K562 (cell line): Measurements from ENCODE around the gene FAM174B. TPM values are rescaled to one million over a fixed set of nuclear protein-coding genes. Genes with fewer than 3 reads are reported as not detected.

Source experiments
- ATAC-seq: fragments of 200-7000 bp; cut with Tn5 transposase; 3 replicates; pipeline ENCODE4 v1.9.1; 2020; ENCODE audit warnings: moderate library complexity
- BruUV-seq: library from RNA; stranded (reverse); fragments of 400-500 nt; replicated peaks from 2 replicates; lab custom pipeline; 2021; lab: Mats Ljungman, UMichigan
- CTCF ChIA-PET: fragments of 300-600 bp; formaldehyde crosslinking; extraction: SDS; loops from one replicate; lab custom pipeline; 2021; ENCODE audit warnings: low intra/inter-chr PET ratio; lab: Yijun Ruan, JAX
- POLR2A ChIA-PET: fragments of 300-600, 350-650 bp; sonication (Branson Sonifier 250); formaldehyde crosslinking; extraction: SDS; loops from one replicate; lab custom pipeline; 2021; ENCODE audit warnings: antibody characterized with exemption, inconsistent platforms; lab: Yijun Ruan, JAX
- DNase-seq, 4 experiments: peaks; one replicate each; pipeline versions ENCODE4 v3.0.0 to v3.0.0-alpha.2; 2011 to 2018; ENCODE audit warnings: low spot score in 3 of 4, mixed read lengths in 3 of 4; ENCODE audit errors: extremely low read depth in 1 of 4
- FAIRE-seq: peaks from 2 replicates; lab custom pipeline; 2011; peaks lifted over from hg19 to GRCh38; lab: Jason Lieb, UNC
- H2AFZ ChIP-seq: 2 replicates; pipeline ENCODE4 v1.6.0; 2011; ENCODE audit warnings: low read depth, low read length, control low read depth, inconsistent platforms
- H3K27ac ChIP-seq: fragments of 200-600 bp; 3 replicates; pipeline ENCODE4 v1.8.0; 2011; ENCODE audit warnings: low read depth, mild to moderate bottlenecking, control low read depth, inconsistent platforms, low read length, moderate library complexity, mixed read lengths; ENCODE audit errors: extremely low read depth
- H3K27me3 ChIP-seq, 2 experiments: fragments of 300-600 bp in 1 of 2; 2 replicates in 1 of 2; 3 replicates in 1 of 2; pipeline versions ENCODE4 v1.6.0 to v1.8.0; 2011; ENCODE audit warnings: inconsistent platforms in 2 of 2, low read length in 2 of 2, mild to moderate bottlenecking in 1 of 2, mixed read lengths in 1 of 2, moderate library complexity in 1 of 2; ENCODE audit not compliant: control insufficient read depth in 2 of 2, insufficient read depth in 2 of 2
- H3K36me3 ChIP-seq: fragments of 300-600 bp; 3 replicates; pipeline ENCODE4 v1.8.0; 2011; ENCODE audit warnings: mild to moderate bottlenecking, low read length, inconsistent platforms; ENCODE audit not compliant: control insufficient read depth, insufficient read depth
- H3K4me1 ChIP-seq, 2 experiments: fragments of 200-600 bp in 1 of 2; replicated peaks in 1 of 2; 2 replicates in 1 of 2; 3 replicates in 1 of 2; pipeline versions ENCODE4 v1.5.1 to v1.8.0; 2011; ENCODE audit warnings: inconsistent platforms in 2 of 2, low read length in 2 of 2, mild to moderate bottlenecking in 1 of 2, mixed read lengths in 1 of 2, moderate library complexity in 1 of 2; ENCODE audit not compliant: control insufficient read depth in 2 of 2, insufficient read depth in 2 of 2
- H3K4me2 ChIP-seq: 2 replicates; pipeline ENCODE4 v1.6.1; 2011; ENCODE audit warnings: low read length, control low read depth, inconsistent platforms, mixed read lengths; ENCODE audit not compliant: insufficient read depth
- H3K4me3 ChIP-seq: fragments of 200-600 bp; sonication (generic), shearing (Covaris generic); 2 replicates; pipeline ENCODE4 v1.5.1; 2016; ENCODE audit warnings: control low read depth, inconsistent platforms
- H3K79me2 ChIP-seq: fragments of 200-600 bp; 3 replicates; pipeline ENCODE4 v1.8.0; 2011; ENCODE audit warnings: low read length, inconsistent platforms; ENCODE audit not compliant: control insufficient read depth, insufficient read depth
- H3K9ac ChIP-seq, 2 experiments: 2 replicates each; pipeline versions ENCODE4 v1.6.0 to v1.6.1; 2011; ENCODE audit warnings: low read depth in 2 of 2, low read length in 2 of 2, control low read depth in 1 of 2, inconsistent platforms in 1 of 2, mild to moderate bottlenecking in 1 of 2, mixed read lengths in 1 of 2; ENCODE audit not compliant: insufficient read depth in 1 of 2
- H3K9me1 ChIP-seq: one replicate; pipeline ENCODE4 v1.6.0; 2011; ENCODE audit warnings: inconsistent platforms, mild to moderate bottlenecking, low read length, moderate library complexity; ENCODE audit not compliant: control insufficient read depth, insufficient read depth
- H3K9me3 ChIP-seq: replicated peaks from 2 replicates; pipeline ENCODE4 v1.5.1; 2011; ENCODE audit warnings: low read depth, low read length, inconsistent platforms; ENCODE audit not compliant: control insufficient read depth, insufficient read depth
- H4K20me1 ChIP-seq: replicated peaks from 2 replicates; pipeline ENCODE4 v1.6.1; 2011; ENCODE audit warnings: low read length, inconsistent platforms, mixed read lengths; ENCODE audit not compliant: control insufficient read depth, insufficient read depth
- CBX2 ChIP-seq: fragments of 200-600 bp; sonication (generic); IDR thresholded peaks from one replicate; pipeline ENCODE4 v1.6.1; 2012; ENCODE audit warnings: mild to moderate bottlenecking, low read length, inconsistent platforms; ENCODE audit not compliant: insufficient read depth, poor library complexity, severe bottlenecking
- HNRNPK ChIP-seq: fragments of 200-400 bp; formaldehyde crosslinking; IDR thresholded peaks from one replicate; pipeline ENCODE4 v1.6.1; 2018; ENCODE audit warnings: mild to moderate bottlenecking, low read depth, low read length; ENCODE audit not compliant: poor library complexity, severe bottlenecking
- HOXB6 ChIP-seq: fragments of 250-450 bp; sonication (Bioruptor Pico); IDR thresholded peaks from 2 replicates; pipeline ENCODE4 v1.5.1; 2022; ENCODE audit warnings: mild to moderate bottlenecking, borderline replicate concordance
- MYBL2 ChIP-seq, 2 experiments: fragments of 450-650 bp in 1 of 2; sonication (generic) in 1 of 2; formaldehyde crosslinking in 1 of 2; IDR thresholded peaks; 2 replicates each; pipeline versions ENCODE4 v1.6.1 to v1.8.1; 2017 to 2022; ENCODE audit warnings: borderline replicate concordance in 1 of 2, inconsistent platforms in 1 of 2, low read depth in 1 of 2, mild to moderate bottlenecking in 1 of 2, missing genetic modification reagents in 1 of 2, moderate library complexity in 1 of 2
- RHOXF2B ChIP-seq: fragments of 250-450 bp; sonication (Bioruptor Pico); conservative IDR thresholded peaks from 2 replicates; pipeline ENCODE4 v1.5.1; 2021
- ZNF232 ChIP-seq: sonication (generic); formaldehyde crosslinking; IDR thresholded peaks from 2 replicates; pipeline ENCODE4 v1.8.0; 2022; ENCODE audit warnings: mild to moderate bottlenecking, missing genetic modification reagents
- WGBS: fragments of 100-300 bp; shearing (Covaris generic); methylation state at CpG from one replicate; pipeline ENCODE4 v1.1.6; 2016; ENCODE audit warnings: low coverage, mixed read lengths; ENCODE audit not compliant: insufficient coverage; ENCODE audit errors: missing lambda C conversion rate; 5-methylcytosine and 5-hydroxymethylcytosine counted together
- in situ Hi-C: fragments of 300-500 bp; cut with MboI; formaldehyde crosslinking; loops from 4 replicates; pipeline ENCODE4 v1.15.0; 2018; ENCODE audit warnings: inconsistent platforms, mixed read lengths
- intact Hi-C: fragments of 100-400 bp; cut with micrococcal nuclease; formaldehyde crosslinking; loops from 2 replicates; pipeline ENCODE4 v1.14.2; 2022
- polyA plus RNA-seq, 8 experiments: library from polyadenylated mRNA; depleted of rRNA in 4 of 8; stranded (reverse) in 5 of 8; unstranded in 3 of 8; fragments of >200 nt; fragmentation: Nextera tagmentation in 2 of 8; fragmentation: Illumina TruSeq in 1 of 8; extraction: Ambion mirVana in 2 of 8; extraction: Trizol in 1 of 8; gene quantifications; 2 replicates each; pipeline versions ENCODE4 v1.2.1 to v1.2.3, GENCODE V29; 2011 to 2014; ENCODE audit warnings: inconsistent platforms in 1 of 8, missing spikeins in 1 of 8
- total RNA-seq, 7 experiments: library from RNA; depleted of rRNA in 6 of 7; stranded (reverse); fragments of >200 nt in 6 of 7; fragmentation: Illumina TruSeq in 2 of 7; extraction: Trizol in 2 of 7; gene quantifications; 2 replicates each; pipeline versions ENCODE4 v1.2.1 to v1.2.3, GENCODE V29; 2011 to 2021; ENCODE audit warnings: low replicate concordance in 1 of 7

Gene FAM174B
- total and polyA plus RNA-seq, 9 of the 15 experiments (the other 6 are each of a cell fraction or from before 2014, with no cell fraction given), result 0.39 to 2.7 (median 1.9) TPM; not detected in 1

GRCh38 chr15:92586966-92587365, 68.6 kb downstream of the FAM174B start (continued):
- TF ChIP-seq CBX2, result no peak

DNA sequence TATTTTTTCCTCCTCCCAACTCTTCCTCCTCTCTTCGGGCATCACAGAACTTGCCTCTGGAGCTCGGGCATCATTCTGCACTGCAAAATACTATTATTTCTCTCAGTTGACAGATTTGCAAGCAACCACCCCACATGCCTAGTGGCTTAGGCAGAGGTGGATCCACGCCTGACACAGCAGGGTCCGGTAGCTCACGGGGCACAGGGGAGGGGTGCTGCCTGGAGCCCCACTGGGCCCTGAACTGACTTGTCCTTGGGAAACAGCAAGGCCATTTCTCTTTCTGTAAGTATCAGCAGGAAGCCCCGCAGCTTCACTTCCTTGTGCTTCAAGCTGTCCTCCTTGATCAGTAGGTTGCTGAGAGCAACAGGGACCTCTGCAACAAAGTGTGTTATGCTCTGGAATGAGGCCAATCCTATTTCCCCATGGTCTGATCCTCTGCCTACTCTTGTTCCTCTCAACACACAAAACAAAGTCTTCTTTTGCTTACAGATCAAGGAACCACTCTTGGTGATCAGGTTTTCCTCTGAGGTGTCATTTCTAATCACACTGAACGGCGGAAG, 69.1 kb downstream of the FAM174B start:
- TF ChIP-seq MYBL2 (IDR thresholded peaks at IDR 0.05; ENCODE audit: low read depth), result no peak
- TF ChIP-seq MYBL2 (CRISPR knock-in tag; IDR thresholded peaks at IDR 0.05; ENCODE audit: borderline replicate concordance), result no peak
- no peak for TF ChIP-seq RHOXF2B (CRISPR knock-in tag)
- no peak for TF ChIP-seq HOXB6 (CRISPR knock-in tag)
- no peak for TF ChIP-seq HNRNPK
- no peak for TF ChIP-seq ZNF232 (CRISPR knock-in tag)
- Histone ChIP-seq H3K27ac (no peak overlapping the region), H3K4me1 (no peaks in the 10 kb centered on the region), H2AFZ (no peak overlapping the region), H3K9me3 (no peaks in the 10 kb centered on the region), H3K79me2 (no peaks in the 10 kb centered on the region), H3K4me3 (no peak overlapping the region), H3K9me1 (no peaks in the 10 kb centered on the region), H3K36me3 (no peaks in the 10 kb centered on the region), H3K27me3 (peaks cover 6 to 29% of the 10 kb centered on the region in 2 experiments), H4K20me1 (no peaks in the 10 kb centered on the region), H3K9ac (no peak overlapping the region), H3K4me2 (no peak overlapping the region)
- in situ Hi-C loops, result no loop called here
- WGBS, result 0% methylated on average over 8 of the region's 8 CpGs
- BruUV-seq, result no TSS peak
- intact Hi-C loops, result no loop called here
- no peak for ATAC-seq
- FAIRE-seq, result no peak
- ChIA-PET CTCF (no interaction called here), POLR2A (no interaction called here)
- no peak for DNase-seq
